Measurements from ENCODE around the gene FREM2. TPM values are rescaled to one million over a fixed set of nuclear protein-coding genes. Genes with fewer than 3 reads are reported as not detected.

The FREM2 gene
- total and polyA plus RNA-seq, 2 of the 4 experiments (the other 2 are of a cell fraction): not detected

DNA sequence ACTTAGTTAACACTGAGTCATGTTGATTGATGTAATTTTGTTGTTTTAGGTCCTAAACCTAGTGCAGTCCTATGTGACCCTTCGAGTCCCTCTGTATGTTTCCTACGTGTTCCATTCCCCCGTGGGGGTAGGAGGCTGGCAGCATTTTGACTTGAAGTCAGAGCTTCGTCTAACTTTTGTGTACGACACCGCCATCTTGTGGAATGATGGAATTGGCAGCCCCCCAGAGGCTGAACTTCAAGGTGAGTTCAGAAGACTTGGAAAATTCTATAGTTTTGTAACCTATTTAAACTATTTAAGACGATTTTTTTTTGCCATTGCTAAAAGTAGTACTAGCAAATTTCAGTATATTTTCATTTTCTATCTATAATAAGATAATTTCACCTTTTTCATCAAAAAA, 185.8 kb downstream of the FREM2 start:
- Histone ChIP-seq H3K56ac (ENCODE audit: extremely low read depth, insufficient read depth, low read length) (no peak overlapping the region), H3K14ac (replicated peaks; ENCODE audit: low read depth, low read length) (no peak overlapping the region), H3K36me3 (ENCODE audit: control insufficient read depth, insufficient read depth, low read length) (no peaks in the 10 kb centered on the region), H3K23ac (ENCODE audit: low read depth, low read length) (no peak overlapping the region), H3K9me3 (ENCODE audit: control insufficient read depth, insufficient read depth, low read length) (no peaks in the 10 kb centered on the region), H3K9ac (ENCODE audit: low read depth, low read length) (no peak overlapping the region), H2BK5ac (ENCODE audit: low read depth, low read length, poor library complexity, severe bottlenecking) (no peak overlapping the region), H3K79me1 (ENCODE audit: low read depth in 1 of 2, low read length in 2 of 2) (no peaks in the 10 kb centered on the region), H3K4me3 (ENCODE audit: insufficient read depth, low read depth, low read length) (no peak overlapping the region), H2BK120ac (ENCODE audit: low read depth, low read length) (no peak overlapping the region), H2AFZ (replicated peaks; ENCODE audit: low read length, poor library complexity) (no peak overlapping the region), H2BK20ac (ENCODE audit: low read depth, low read length) (no peak overlapping the region), H2BK15ac (ENCODE audit: low read depth, low read length) (no peak overlapping the region), H3K4ac (ENCODE audit: low read depth, low read length) (no peak overlapping the region), H3K27ac (ENCODE audit: insufficient read depth, low read length) (no peak overlapping the region), H3K4me1 (ENCODE audit: control insufficient read depth, insufficient read depth, low read length) (no peaks in the 10 kb centered on the region), H4K5ac (ENCODE audit: low read depth, low read length) (no peak overlapping the region), H3K9me1 (ENCODE audit: insufficient read depth, low read length) (no peaks in the 10 kb centered on the region), H4K20me1 (ENCODE audit: insufficient read depth, low read length) (no peaks in the 10 kb centered on the region), H3K27me3 (ENCODE audit: control insufficient read depth, insufficient read depth, low read length) (no peaks in the 10 kb centered on the region), H2AK9ac (replicated peaks; ENCODE audit: low read depth, low read length, poor library complexity) (no peak overlapping the region), H4K8ac (ENCODE audit: low read depth in 2 of 2, low read length in 2 of 2) (no peak overlapping the region), H2AK5ac (ENCODE audit: low read depth, low read length) (no peak overlapping the region), H3K18ac (ENCODE audit: low read depth, low read length) (no peak overlapping the region), H4K91ac (ENCODE audit: insufficient read depth, low read depth, low read length) (no peak overlapping the region), H3K4me2 (ENCODE audit: low read depth, low read length) (peak overlapping the region; percentile 83)
- dilution Hi-C loops (cut with HindIII; ENCODE audit: low sequenced_read_pairs, unreplicated experiment): no loop called here
- TF ChIP-seq CTCF (conservative IDR thresholded peaks at IDR 0.05; ENCODE audit: low read depth, low read length): 0 out of 2 replicates have a peak, but pooled peaks have one; percentile 14
- no peak for TF ChIP-seq MXI1 (IDR thresholded peaks at IDR 0.05; ENCODE audit: borderline replicate concordance, low read depth, low read length)
- no CpG with 5 or more reads among the region's 7 CpGs for WGBS, 2 experiments (ENCODE audit: extremely low coverage in 2 of 2, insufficient read length in 1 of 2)
- CTCF ChIA-PET: interaction anchor here (0.6 to 1.2 kb wide), 7 partner anchors 10 to 1047 kb away, joined by 3 read pairs; no protein-coding TSS in a partner anchor
- peak; percentile 5 for DNase-seq
- BruUV-seq (replicated peaks): no TSS peak
- POLR2A ChIA-PET (ENCODE audit: unreplicated experiment): no interaction called here
- no peak for ATAC-seq (ENCODE audit: low read depth)
- in situ Hi-C loops (cut with MboI; ENCODE audit: low sequenced_read_pairs): no loop called here
- intact Hi-C loops (cut with micrococcal nuclease): no loop called here

All from IMR-90 (cell line).